B cell (primary cell): ENCODE data around the gene LIN28B. TPM values are rescaled to one million over a fixed set of nuclear protein-coding genes. Genes with fewer than 3 reads are reported as not detected.

ENCODE experiments used
- ATAC-seq: fragments of 200-7000 bp; cut with Tn5 transposase; one replicate; pipeline ENCODE4 v1.10.0; 2021; ENCODE audit warnings: low read depth, mild to moderate bottlenecking, moderate number of reproducible peaks, moderate library complexity
- CTCF ChIA-PET: fragments of 350-600 bp; sonication (Branson Sonifier 250); formaldehyde crosslinking; loops from one replicate; lab custom pipeline; 2021; ENCODE audit warnings: antibody characterized with exemption, inconsistent platforms; lab: Charles Lee
- POLR2A ChIA-PET: fragments of 350-600 bp; sonication (Branson Sonifier 250); formaldehyde crosslinking; loops from one replicate; lab custom pipeline; 2021; ENCODE audit warnings: antibody characterized with exemption; lab: Charles Lee
- DNase-seq: peaks from one replicate; pipeline ENCODE4 v3.0.0; 2013
- H2AFZ ChIP-seq: 2 replicates; pipeline ENCODE4 v1.6.1; 2012; ENCODE audit warnings: mild to moderate bottlenecking, low read depth, low read length; ENCODE audit not compliant: insufficient read depth, poor library complexity, severe bottlenecking
- H3K27ac ChIP-seq, 2 donors: 1 replicate in 1 of 2; 2 replicates in 1 of 2; pipeline ENCODE4 v1.5.1; 2012 to 2013; ENCODE audit warnings: low read length in 2 of 2, mild to moderate bottlenecking in 2 of 2, moderate library complexity in 1 of 2
- H3K27me3 ChIP-seq, 4 experiments: fragments of 200-600 bp in 1 of 4; sonication (generic) in 1 of 4; replicated peaks in 1 of 4; 1 replicate in 2 of 4; 2 replicates in 2 of 4; pipeline versions ENCODE4 v1.6.1 to v1.7.0; 2013 to 2016; ENCODE audit warnings: low read length in 3 of 4, mild to moderate bottlenecking in 2 of 4, mixed read lengths in 1 of 4, moderate library complexity in 1 of 4; ENCODE audit not compliant: insufficient read depth in 4 of 4, control insufficient read depth in 3 of 4; ENCODE audit errors: control extremely low read depth in 1 of 4
- H3K36me3 ChIP-seq, 2 experiments: replicated peaks in 1 of 2; 1 replicate in 1 of 2; 2 replicates in 1 of 2; pipeline versions ENCODE4 v1.6.1 to v1.7.1; 2013; ENCODE audit warnings: low read length in 1 of 2; ENCODE audit not compliant: insufficient read depth in 2 of 2, control insufficient read depth in 1 of 2; ENCODE audit errors: control extremely low read depth in 1 of 2, extremely low read depth in 1 of 2
- H3K4me1 ChIP-seq, 2 donors: fragments of 200-600 bp in 1 of 2; sonication (generic) in 1 of 2; 1 replicate in 1 of 2; 2 replicates in 1 of 2; pipeline versions ENCODE4 v1.5.1 to v1.6.1; 2013 to 2017; ENCODE audit warnings: low read length in 2 of 2; ENCODE audit not compliant: control insufficient read depth in 2 of 2, insufficient read depth in 2 of 2
- H3K4me2 ChIP-seq: replicated peaks from 2 replicates; pipeline ENCODE3; 2012; ENCODE audit warnings: mild to moderate bottlenecking, low read depth, low read length; ENCODE audit not compliant: poor library complexity, severe bottlenecking
- H3K4me3 ChIP-seq, 5 experiments: fragments of 200-600 bp in 1 of 5; sonication (generic) in 1 of 5; 1 replicate in 3 of 5; 2 replicates in 2 of 5; pipeline versions ENCODE4 v1.5.1 to v1.7.0; 2011 to 2016; ENCODE audit warnings: low read length in 4 of 5, mild to moderate bottlenecking in 4 of 5, low read depth in 2 of 5, control low read depth in 1 of 5, moderate library complexity in 1 of 5; ENCODE audit not compliant: insufficient read depth in 1 of 5; ENCODE audit errors: control extremely low read depth in 1 of 5, extremely low read depth in 1 of 5
- H3K79me2 ChIP-seq: fragments of 200-600 bp; sonication (generic); one replicate; pipeline ENCODE4 v1.6.0; 2016; ENCODE audit warnings: low read length; ENCODE audit not compliant: control insufficient read depth, insufficient read depth
- H3K9ac ChIP-seq: fragments of 200-600 bp; sonication (generic); 2 replicates; pipeline ENCODE4 v1.6.1; 2017; ENCODE audit warnings: mild to moderate bottlenecking, low read length, moderate library complexity
- H3K9me3 ChIP-seq, 3 donors: one replicate each; pipeline versions ENCODE4 v1.6.1 to v1.7.1; 2013; ENCODE audit warnings: low read length in 2 of 3; ENCODE audit not compliant: control insufficient read depth in 2 of 3, insufficient read depth in 1 of 3; ENCODE audit errors: control extremely low read depth in 1 of 3
- H4K20me1 ChIP-seq: 2 replicates; pipeline ENCODE4 v1.6.0; 2012; ENCODE audit warnings: mild to moderate bottlenecking, low read length; ENCODE audit not compliant: insufficient read depth, control insufficient read depth, poor library complexity, severe bottlenecking
- H3K27ac Mint-ChIP-seq: one replicate; pipeline ENCODE4 v1.8.0; 2021; ENCODE audit warnings: mixed read lengths
- H3K27me3 Mint-ChIP-seq: one replicate; pipeline ENCODE4 v1.8.0; 2021; ENCODE audit warnings: mixed read lengths
- H3K4me1 Mint-ChIP-seq: one replicate; pipeline ENCODE4 v1.8.0; 2021; ENCODE audit warnings: mixed read lengths
- H3K4me3 Mint-ChIP-seq: one replicate; pipeline ENCODE4 v1.8.0; 2021; ENCODE audit warnings: mixed read lengths
- H3K9me3 Mint-ChIP-seq: one replicate; pipeline ENCODE4 v1.8.0; 2022; ENCODE audit warnings: mixed read lengths; ENCODE audit not compliant: insufficient read depth
- EZH2 ChIP-seq: IDR thresholded peaks from 2 replicates; pipeline ENCODE4 v1.6.1; 2012; ENCODE audit warnings: borderline replicate concordance, low read depth, mild to moderate bottlenecking, moderate library complexity, low read length; ENCODE audit not compliant: insufficient read depth, poor library complexity, severe bottlenecking
- WGBS: methylation state at CpG from one replicate; pipeline ENCODE4 v1.1.5; 2013; ENCODE audit warnings: missing lambda C conversion rate; ENCODE audit not compliant: insufficient coverage; 5-methylcytosine and 5-hydroxymethylcytosine counted together
- intact Hi-C: fragments of 100-400 bp; cut with micrococcal nuclease; formaldehyde crosslinking; loops from one replicate; pipeline ENCODE4 v1.10.0; 2022
- polyA plus RNA-seq: library from polyadenylated mRNA; depleted of rRNA; stranded (reverse); fragments of >200 nt; gene quantifications from 2 replicates; pipeline ENCODE4 v1.2.3, GENCODE V29; 2012
- total RNA-seq, 2 donors: library from RNA; stranded (reverse); fragments of 120-200 nt in 1 of 2; gene quantifications; 1 replicate in 1 of 2; 2 replicates in 1 of 2; pipeline versions ENCODE4 v1.2.3 to v1.2.4, GENCODE V29; 2013 to 2022
- TF ChIP-seq, protein P1 (sequence below): fragments of 200-600 bp; IDR thresholded peaks from one replicate; pipeline ENCODE4 v1.8.0; 2022; ENCODE audit warnings: antibody characterized with exemption, mild to moderate bottlenecking

The LIN28B gene
- total and polyA plus RNA-seq, 2 donors (not counting 1 experiment from before 2014, with no cell fraction given) = not detected

DNA sequence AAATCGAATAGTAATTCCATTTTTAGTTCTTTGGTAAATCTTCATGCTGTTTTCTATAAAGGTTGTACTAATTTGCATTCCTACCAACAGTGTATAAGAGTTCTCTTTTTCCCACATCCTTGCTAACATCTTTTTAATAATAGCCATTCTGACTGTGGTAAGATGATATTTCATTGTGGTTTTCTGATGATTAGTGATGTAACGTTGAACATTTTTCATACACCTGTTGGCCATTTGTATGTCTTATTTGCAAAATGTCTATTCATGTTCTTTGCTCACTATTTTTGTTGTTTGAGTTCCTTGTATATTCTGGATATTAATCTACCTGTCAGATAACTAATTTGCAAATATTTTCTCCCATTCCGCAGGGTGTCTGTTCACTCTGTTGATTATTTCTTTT lies 64.5 kb downstream of the LIN28B start:
- ATAC-seq = no peak
- intact Hi-C loops = no loop called here
- H3K27ac Mint-ChIP-seq = no peak overlapping the region

GRCh38 chr6:105022416-105022815 lies 65.5 kb downstream of the LIN28B start:
- POLR2A ChIA-PET = no interaction called here
- Histone ChIP-seq H3K9ac (no peak overlapping the region), H3K4me1 (no peaks in the 10 kb centered on the region), H3K36me3 (no peaks in the 10 kb centered on the region), H3K79me2 (no peaks in the 10 kb centered on the region), H3K27me3 (peaks cover 0 to 3% (median 0%) of the 10 kb centered on the region in 4 experiments), H3K27ac (no peak overlapping the region), H2AFZ (no peak overlapping the region), H3K9me3 (no peaks in the 10 kb centered on the region), H4K20me1 (no peaks in the 10 kb centered on the region), H3K4me3 (no peak overlapping the region), H3K4me2 (no peak overlapping the region)
- intact Hi-C loops = no loop called here
- no peaks in the 10 kb centered on the region for H3K9me3 Mint-ChIP-seq
- CTCF ChIA-PET = no interaction called here
- TF ChIP-seq, protein P1, sequence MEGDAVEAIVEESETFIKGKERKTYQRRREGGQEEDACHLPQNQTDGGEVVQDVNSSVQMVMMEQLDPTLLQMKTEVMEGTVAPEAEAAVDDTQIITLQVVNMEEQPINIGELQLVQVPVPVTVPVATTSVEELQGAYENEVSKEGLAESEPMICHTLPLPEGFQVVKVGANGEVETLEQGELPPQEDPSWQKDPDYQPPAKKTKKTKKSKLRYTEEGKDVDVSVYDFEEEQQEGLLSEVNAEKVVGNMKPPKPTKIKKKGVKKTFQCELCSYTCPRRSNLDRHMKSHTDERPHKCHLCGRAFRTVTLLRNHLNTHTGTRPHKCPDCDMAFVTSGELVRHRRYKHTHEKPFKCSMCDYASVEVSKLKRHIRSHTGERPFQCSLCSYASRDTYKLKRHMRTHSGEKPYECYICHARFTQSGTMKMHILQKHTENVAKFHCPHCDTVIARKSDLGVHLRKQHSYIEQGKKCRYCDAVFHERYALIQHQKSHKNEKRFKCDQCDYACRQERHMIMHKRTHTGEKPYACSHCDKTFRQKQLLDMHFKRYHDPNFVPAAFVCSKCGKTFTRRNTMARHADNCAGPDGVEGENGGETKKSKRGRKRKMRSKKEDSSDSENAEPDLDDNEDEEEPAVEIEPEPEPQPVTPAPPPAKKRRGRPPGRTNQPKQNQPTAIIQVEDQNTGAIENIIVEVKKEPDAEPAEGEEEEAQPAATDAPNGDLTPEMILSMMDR = no peak
- no peak for TF ChIP-seq EZH2
- no peaks in the 10 kb centered on the region for H3K4me1 Mint-ChIP-seq
- 100% methylated on average over 1 of the region's 1 CpG for WGBS
- DNase-seq (no peak), ATAC-seq (no peak)
- H3K27me3 Mint-ChIP-seq = peaks cover 14% of the 10 kb centered on the region
- no peak overlapping the region for H3K27ac Mint-ChIP-seq
- no peak overlapping the region for H3K4me3 Mint-ChIP-seq

More for the DNA sequence above, 64.5 kb downstream of the LIN28B start:
- H3K9me3 Mint-ChIP-seq = no peaks in the 10 kb centered on the region
- POLR2A ChIA-PET = no interaction called here
- no peaks in the 10 kb centered on the region for H3K79me2 ChIP-seq
- H3K4me2 ChIP-seq = no peak overlapping the region
- no peaks in the 10 kb centered on the region for H4K20me1 ChIP-seq
- no peaks in the 10 kb centered on the region for H3K36me3 ChIP-seq
- no peak overlapping the region for H3K4me3 Mint-ChIP-seq
- H3K27me3 ChIP-seq = peaks cover 0 to 3% (median 0%) of the 10 kb centered on the region in 4 experiments
- CTCF ChIA-PET = no interaction called here
- no peak overlapping the region for H3K9ac ChIP-seq
- H3K27me3 Mint-ChIP-seq = peaks cover 14% of the 10 kb centered on the region
- no peaks in the 10 kb centered on the region for H3K4me1 Mint-ChIP-seq
- H3K9me3 ChIP-seq = no peaks in the 10 kb centered on the region
- no CpG with 5 or more reads among the region's 3 CpGs for WGBS
- no peaks in the 10 kb centered on the region for H3K4me1 ChIP-seq
- no peak overlapping the region for H3K4me3 ChIP-seq
- TF ChIP-seq, protein P1 = no peak
- no peak for TF ChIP-seq EZH2
- DNase-seq = no peak
- no peak overlapping the region for H2AFZ ChIP-seq
- no peak overlapping the region for H3K27ac ChIP-seq
